NCI-H2081 treated with DMSO at 0.1 percent for 48 hours (cell line): ENCODE data around the gene OR4M1.
"Not testable (repeated sequence)": the region's sequence is repeated elsewhere in the genome, so short reads cannot be mapped to it uniquely, and the experiment has no call there.

Experiments
- DNase-seq: peaks from one replicate; lab custom pipeline; 2025; lab: John Stamatoyannopoulos, UW

Gene OR4M1

DNA sequence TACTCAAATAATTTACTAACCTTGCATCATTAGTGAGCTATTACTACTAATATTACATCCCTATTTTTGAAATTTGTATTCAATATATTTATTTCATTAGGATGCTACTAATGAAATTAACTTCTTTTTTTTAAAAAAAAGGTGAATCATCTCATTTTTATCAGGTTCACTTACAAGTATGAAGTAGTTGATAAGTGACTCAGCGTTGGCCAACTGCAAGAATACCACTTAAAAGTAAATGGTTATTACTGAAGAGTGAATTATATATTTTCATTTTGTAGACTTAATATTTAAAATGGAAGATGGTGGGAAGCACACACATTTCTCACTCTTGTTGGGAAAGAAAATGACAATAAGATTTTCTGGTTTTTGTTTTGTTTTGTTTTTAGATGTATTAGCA lies 49.9 kb downstream of the OR4M1 start:
- DNase-seq, result no peak

- no peak for DNase-seq
These were observed 50.5 kb downstream of the OR4M1 start for GRCh38 chr14:19823765-19824164.

DNA sequence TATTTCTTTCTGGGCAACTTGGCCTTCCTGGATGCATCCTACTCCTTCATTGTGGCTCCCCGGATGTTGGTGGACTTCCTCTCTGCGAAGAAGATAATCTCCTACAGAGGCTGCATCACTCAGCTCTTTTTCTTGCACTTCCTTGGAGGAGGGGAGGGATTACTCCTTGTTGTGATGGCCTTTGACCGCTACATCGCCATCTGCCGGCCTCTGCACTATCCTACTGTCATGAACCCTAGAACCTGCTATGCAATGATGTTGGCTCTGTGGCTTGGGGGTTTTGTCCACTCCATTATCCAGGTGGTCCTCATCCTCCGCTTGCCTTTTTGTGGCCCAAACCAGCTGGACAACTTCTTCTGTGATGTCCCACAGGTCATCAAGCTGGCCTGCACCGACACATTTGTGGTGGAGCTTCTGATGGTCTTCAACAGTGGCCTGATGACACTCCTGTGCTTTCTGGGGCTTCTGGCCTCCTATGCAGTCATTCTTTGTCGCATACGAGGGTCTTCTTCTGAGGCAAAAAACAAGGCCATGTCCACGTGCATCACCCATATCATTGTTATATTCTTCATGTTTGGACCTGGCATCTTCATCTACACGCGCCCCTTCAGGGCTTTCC lies 54.4 kb downstream of the OR4M1 start:
- DNase-seq, result not testable (repeated sequence)

DNA sequence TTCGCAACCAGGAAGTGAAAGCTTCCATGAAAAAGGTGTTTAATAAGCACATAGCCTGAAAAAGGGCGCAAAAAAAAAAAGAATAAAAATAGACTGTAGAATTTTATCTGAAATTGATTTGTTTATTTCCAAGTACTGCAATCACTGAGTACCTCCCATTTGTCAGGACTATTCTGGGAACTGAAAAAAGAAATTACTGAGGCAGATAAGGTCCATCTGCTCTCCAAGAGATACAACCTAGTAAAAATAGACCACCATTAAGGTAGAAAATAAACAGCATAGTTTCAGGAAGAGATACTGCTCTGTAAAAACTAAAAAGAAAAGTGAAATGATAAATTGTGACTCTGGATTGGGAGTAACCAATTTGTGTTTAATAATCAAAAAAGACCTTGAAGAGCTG lies 55.0 kb downstream of the OR4M1 start:
- DNase-seq, result no peak
